GM23338 (cell line): ENCODE measurements around the gene ASAP2. TPM values are rescaled to one million over a fixed set of nuclear protein-coding genes. Genes with fewer than 3 reads are reported as not detected.

Source experiments
- ATAC-seq: fragments of 200-7000 bp; cut with Tn5 transposase; 3 replicates; pipeline ENCODE4 v1.9.1; 2020
- DNase-seq: peaks from one replicate; pipeline ENCODE4 v3.0.0-alpha.2; 2015; ENCODE audit warnings: low spot score
- H2AFZ ChIP-seq: fragments of 200-600 bp; sonication (generic); 2 replicates; pipeline ENCODE4 v1.8.0; 2016; ENCODE audit warnings: antibody characterized with exemption, mild to moderate bottlenecking, moderate library complexity
- H3F3A ChIP-seq: fragments of 200-600 bp; sonication (generic); replicated peaks from 2 replicates; pipeline ENCODE4 v1.8.0; 2017; ENCODE audit warnings: antibody characterized with exemption, mixed run types, low read depth
- H3K27ac ChIP-seq: fragments of 200-600 bp; sonication (generic); 2 replicates; pipeline ENCODE4 v1.6.1; 2016; ENCODE audit warnings: low read depth
- H3K27me3 ChIP-seq: fragments of 200-600 bp; sonication (generic); 2 replicates; pipeline ENCODE4 v1.8.0; 2016; ENCODE audit warnings: mild to moderate bottlenecking, mixed run types, moderate library complexity; ENCODE audit not compliant: insufficient read depth
- H3K36me3 ChIP-seq: fragments of 200-600 bp; sonication (generic); 2 replicates; pipeline ENCODE4 v1.8.0; 2016; ENCODE audit warnings: mild to moderate bottlenecking; ENCODE audit not compliant: insufficient read depth
- H3K4me1 ChIP-seq: fragments of 200-600 bp; sonication (generic); 2 replicates; pipeline ENCODE4 v1.8.0; 2016; ENCODE audit warnings: mild to moderate bottlenecking, moderate library complexity; ENCODE audit not compliant: insufficient read depth
- H3K4me2 ChIP-seq: fragments of 200-600 bp; sonication (generic); 2 replicates; pipeline ENCODE4 v1.7.1; 2017; ENCODE audit warnings: mixed run types
- H3K4me3 ChIP-seq: fragments of 200-600 bp; sonication (generic); 2 replicates; pipeline ENCODE4 v1.6.1; 2016; ENCODE audit warnings: mixed run types
- H3K79me2 ChIP-seq: fragments of 200-600 bp; sonication (generic); replicated peaks from 2 replicates; pipeline ENCODE4 v1.8.0; 2017; ENCODE audit warnings: mild to moderate bottlenecking; ENCODE audit not compliant: insufficient read depth
- H3K9me2 ChIP-seq: fragments of 200-600 bp; sonication (generic); 2 replicates; pipeline ENCODE4 v1.8.0; 2017; ENCODE audit not compliant: insufficient read depth
- H4K20me1 ChIP-seq: fragments of 200-600 bp; sonication (generic); replicated peaks from 2 replicates; pipeline ENCODE4 v1.8.0; 2017; ENCODE audit warnings: mild to moderate bottlenecking; ENCODE audit not compliant: insufficient read depth
- H3K27ac Mint-ChIP-seq: 2 replicates; pipeline ENCODE4 v1.8.0; 2020; ENCODE audit warnings: inconsistent platforms, mild to moderate bottlenecking, moderate library complexity, mixed read lengths
- H3K27me3 Mint-ChIP-seq: 3 replicates; pipeline ENCODE4 v1.8.0; 2022; ENCODE audit warnings: low read depth, mild to moderate bottlenecking, moderate library complexity, mixed read lengths, inconsistent platforms; ENCODE audit not compliant: insufficient read depth, poor library complexity
- H3K36me3 Mint-ChIP-seq: 3 replicates; pipeline ENCODE4 v1.8.0; 2021; ENCODE audit warnings: low read depth, mild to moderate bottlenecking, inconsistent platforms, moderate library complexity, mixed read lengths
- H3K4me1 Mint-ChIP-seq: 3 replicates; pipeline ENCODE4 v1.8.0; 2020; ENCODE audit warnings: mild to moderate bottlenecking, inconsistent platforms, mixed read lengths
- H3K4me3 Mint-ChIP-seq: 3 replicates; pipeline ENCODE4 v1.8.0; 2021; ENCODE audit warnings: moderate library complexity, mild to moderate bottlenecking, inconsistent platforms, mixed read lengths
- H3K9me3 Mint-ChIP-seq: 3 replicates; pipeline ENCODE4 v1.8.0; 2020; ENCODE audit warnings: moderate library complexity, mild to moderate bottlenecking, inconsistent platforms, mixed read lengths
- EZH2 ChIP-seq: fragments of 200-600 bp; sonication (generic); IDR thresholded peaks from one replicate; pipeline ENCODE4 v1.8.0; 2017; ENCODE audit warnings: antibody characterized with exemption, mild to moderate bottlenecking, low read depth; ENCODE audit not compliant: unreplicated experiment
- JUNB ChIP-seq: IDR thresholded peaks from one replicate; pipeline ENCODE4 v1.6.1; 2016; ENCODE audit warnings: antibody characterized with exemption; ENCODE audit not compliant: unreplicated experiment
- ZNF331 ChIP-seq: fragments of 250-450 bp; sonication (Bioruptor Pico); IDR thresholded peaks from 2 replicates; pipeline ENCODE4 v1.5.0; 2020; ENCODE audit warnings: low read depth, mild to moderate bottlenecking, moderate library complexity
- polyA plus RNA-seq: library from polyadenylated mRNA; unstranded; fragments of >200 nt; fragmentation: Nextera tagmentation; extraction: Ambion mirVana; gene quantifications from 2 replicates; pipeline ENCODE4 v1.2.1, GENCODE V29; 2016
- total RNA-seq: library from RNA; depleted of rRNA; stranded (reverse); fragments of >200 nt; shearing (Covaris generic); gene quantifications from 2 replicates; pipeline ENCODE4 v1.2.3, GENCODE V29; 2014
- TF ChIP-seq, protein P1 (sequence below): fragments of 250-450 bp; sonication (Bioruptor Pico); IDR thresholded peaks from 2 replicates; pipeline ENCODE4 v1.5.0; 2020; ENCODE audit warnings: mild to moderate bottlenecking, moderate library complexity

ASAP2 gene
- total and polyA plus RNA-seq, 2 experiments from 2014 or later: 2.6 to 15.6 TPM

GRCh38 chr2:9241233-9241632, 34.6 kb downstream of the ASAP2 start:
- Histone ChIP-seq H3F3A (no peaks in the 10 kb centered on the region), H3K9me2 (peaks cover 3% of the 10 kb centered on the region; the same call in 1 of the 2 replicates), H2AFZ (no peak overlapping the region), H4K20me1 (peaks cover 13% of the 10 kb centered on the region), H3K4me2 (no peak overlapping the region), H3K79me2 (peaks cover 91% of the 10 kb centered on the region), H3K4me3 (no peak overlapping the region), H3K4me1 (peaks cover 22% of the 10 kb centered on the region), H3K36me3 (no peaks in the 10 kb centered on the region), H3K27me3 (no peaks in the 10 kb centered on the region), H3K27ac (no peak overlapping the region)
- DNase-seq: no peak
- ATAC-seq: no peak
- Mint-ChIP-seq H3K27ac (no peak overlapping the region), H3K4me3 (no peak overlapping the region), H3K4me1 (peaks cover 24% of the 10 kb centered on the region), H3K9me3 (no peaks in the 10 kb centered on the region; the same call in 2 of the 3 replicates), H3K27me3 (no peaks in the 10 kb centered on the region), H3K36me3 (no peaks in the 10 kb centered on the region)
- TF ChIP-seq, protein P1, sequence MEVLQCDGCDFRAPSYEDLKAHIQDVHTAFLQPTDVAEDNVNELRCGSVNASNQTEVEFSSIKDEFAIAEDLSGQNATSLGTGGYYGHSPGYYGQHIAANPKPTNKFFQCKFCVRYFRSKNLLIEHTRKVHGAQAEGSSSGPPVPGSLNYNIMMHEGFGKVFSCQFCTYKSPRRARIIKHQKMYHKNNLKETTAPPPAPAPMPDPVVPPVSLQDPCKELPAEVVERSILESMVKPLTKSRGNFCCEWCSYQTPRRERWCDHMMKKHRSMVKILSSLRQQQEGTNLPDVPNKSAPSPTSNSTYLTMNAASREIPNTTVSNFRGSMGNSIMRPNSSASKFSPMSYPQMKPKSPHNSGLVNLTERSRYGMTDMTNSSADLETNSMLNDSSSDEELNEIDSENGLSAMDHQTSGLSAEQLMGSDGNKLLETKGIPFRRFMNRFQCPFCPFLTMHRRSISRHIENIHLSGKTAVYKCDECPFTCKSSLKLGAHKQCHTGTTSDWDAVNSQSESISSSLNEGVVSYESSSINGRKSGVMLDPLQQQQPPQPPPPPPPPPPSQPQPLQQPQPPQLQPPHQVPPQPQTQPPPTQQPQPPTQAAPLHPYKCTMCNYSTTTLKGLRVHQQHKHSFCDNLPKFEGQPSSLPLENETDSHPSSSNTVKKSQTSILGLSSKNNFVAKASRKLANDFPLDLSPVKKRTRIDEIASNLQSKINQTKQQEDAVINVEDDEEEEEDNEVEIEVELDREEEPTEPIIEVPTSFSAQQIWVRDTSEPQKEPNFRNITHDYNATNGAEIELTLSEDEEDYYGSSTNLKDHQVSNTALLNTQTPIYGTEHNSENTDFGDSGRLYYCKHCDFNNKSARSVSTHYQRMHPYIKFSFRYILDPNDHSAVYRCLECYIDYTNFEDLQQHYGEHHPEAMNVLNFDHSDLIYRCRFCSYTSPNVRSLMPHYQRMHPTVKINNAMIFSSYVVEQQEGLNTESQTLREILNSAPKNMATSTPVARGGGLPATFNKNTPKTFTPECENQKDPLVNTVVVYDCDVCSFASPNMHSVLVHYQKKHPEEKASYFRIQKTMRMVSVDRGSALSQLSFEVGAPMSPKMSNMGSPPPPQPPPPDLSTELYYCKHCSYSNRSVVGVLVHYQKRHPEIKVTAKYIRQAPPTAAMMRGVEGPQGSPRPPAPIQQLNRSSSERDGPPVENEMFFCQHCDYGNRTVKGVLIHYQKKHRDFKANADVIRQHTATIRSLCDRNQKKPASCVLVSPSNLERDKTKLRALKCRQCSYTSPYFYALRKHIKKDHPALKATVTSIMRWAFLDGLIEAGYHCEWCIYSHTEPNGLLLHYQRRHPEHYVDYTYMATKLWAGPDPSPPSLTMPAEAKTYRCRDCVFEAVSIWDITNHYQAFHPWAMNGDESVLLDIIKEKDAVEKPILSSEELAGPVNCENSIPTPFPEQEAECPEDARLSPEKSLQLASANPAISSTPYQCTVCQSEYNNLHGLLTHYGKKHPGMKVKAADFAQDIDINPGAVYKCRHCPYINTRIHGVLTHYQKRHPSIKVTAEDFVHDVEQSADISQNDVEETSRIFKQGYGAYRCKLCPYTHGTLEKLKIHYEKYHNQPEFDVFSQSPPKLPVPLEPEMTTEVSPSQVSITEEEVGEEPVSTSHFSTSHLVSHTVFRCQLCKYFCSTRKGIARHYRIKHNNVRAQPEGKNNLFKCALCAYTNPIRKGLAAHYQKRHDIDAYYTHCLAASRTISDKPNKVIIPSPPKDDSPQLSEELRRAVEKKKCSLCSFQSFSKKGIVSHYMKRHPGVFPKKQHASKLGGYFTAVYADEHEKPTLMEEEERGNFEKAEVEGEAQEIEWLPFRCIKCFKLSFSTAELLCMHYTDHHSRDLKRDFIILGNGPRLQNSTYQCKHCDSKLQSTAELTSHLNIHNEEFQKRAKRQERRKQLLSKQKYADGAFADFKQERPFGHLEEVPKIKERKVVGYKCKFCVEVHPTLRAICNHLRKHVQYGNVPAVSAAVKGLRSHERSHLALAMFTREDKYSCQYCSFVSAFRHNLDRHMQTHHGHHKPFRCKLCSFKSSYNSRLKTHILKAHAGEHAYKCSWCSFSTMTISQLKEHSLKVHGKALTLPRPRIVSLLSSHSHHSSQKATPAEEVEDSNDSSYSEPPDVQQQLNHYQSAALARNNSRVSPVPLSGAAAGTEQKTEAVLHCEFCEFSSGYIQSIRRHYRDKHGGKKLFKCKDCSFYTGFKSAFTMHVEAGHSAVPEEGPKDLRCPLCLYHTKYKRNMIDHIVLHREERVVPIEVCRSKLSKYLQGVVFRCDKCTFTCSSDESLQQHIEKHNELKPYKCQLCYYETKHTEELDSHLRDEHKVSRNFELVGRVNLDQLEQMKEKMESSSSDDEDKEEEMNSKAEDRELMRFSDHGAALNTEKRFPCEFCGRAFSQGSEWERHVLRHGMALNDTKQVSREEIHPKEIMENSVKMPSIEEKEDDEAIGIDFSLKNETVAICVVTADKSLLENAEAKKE (CRISPR knock-in tag): no peak
- TF ChIP-seq JUNB: no peak

DNA sequence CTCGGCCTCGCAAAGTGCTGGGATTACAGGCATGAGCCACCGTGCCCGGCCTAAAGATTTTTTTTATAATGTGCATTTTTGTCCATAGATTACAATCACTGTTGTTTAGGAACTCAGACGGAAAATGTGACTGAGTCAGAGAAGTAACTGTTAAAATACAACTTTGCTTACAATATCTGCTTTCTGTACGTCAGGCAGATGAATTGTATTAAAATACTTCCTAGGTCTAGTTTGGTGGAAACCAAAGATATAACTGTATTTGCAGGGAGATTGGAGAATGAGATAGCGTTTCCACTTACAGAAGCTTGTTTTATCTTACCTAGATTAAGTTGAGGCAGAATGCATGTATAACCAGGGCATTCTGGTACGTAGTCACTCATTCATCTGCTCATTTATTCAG, 36.7 kb downstream of the ASAP2 start:
- H3K27ac ChIP-seq: no peak overlapping the region
- TF ChIP-seq EZH2: no peak
- no peak for TF ChIP-seq ZNF331 (CRISPR knock-in tag)
- TF ChIP-seq JUNB: no peak
- H3K79me2 ChIP-seq: peaks cover 92% of the 10 kb centered on the region
- no peaks in the 10 kb centered on the region for H3K9me3 Mint-ChIP-seq
- no peaks in the 10 kb centered on the region for H3K27me3 ChIP-seq
- H4K20me1 ChIP-seq: peaks cover 13% of the 10 kb centered on the region
- no peak overlapping the region for H2AFZ ChIP-seq
- no peak for ATAC-seq
- no peak for DNase-seq
- H3K4me1 ChIP-seq: peaks cover 29% of the 10 kb centered on the region
- peaks cover 1% of the 10 kb centered on the region for H3K27me3 Mint-ChIP-seq
- peaks cover 33% of the 10 kb centered on the region for H3K4me1 Mint-ChIP-seq
- no peak overlapping the region for H3K4me2 ChIP-seq
- H3K36me3 Mint-ChIP-seq: no peaks in the 10 kb centered on the region
- H3F3A ChIP-seq: no peaks in the 10 kb centered on the region
- no peak overlapping the region for H3K4me3 ChIP-seq
- no peak overlapping the region for H3K4me3 Mint-ChIP-seq
- no peak overlapping the region for H3K27ac Mint-ChIP-seq
- H3K36me3 ChIP-seq: no peaks in the 10 kb centered on the region
- peaks cover 3% of the 10 kb centered on the region; the same call in 1 of the 2 replicates for H3K9me2 ChIP-seq
